NB4 (cell line): ENCODE measurements around the gene PDS5B.

ENCODE experiments used
- CTCF ChIP-seq: IDR thresholded peaks from one replicate; pipeline ENCODE4 v1.5.1; 2012; ENCODE audit warnings: low read depth, low read length
- MAX ChIP-seq: IDR thresholded peaks from 2 replicates; pipeline ENCODE4 v1.6.1; 2011; ENCODE audit warnings: low read depth, low read length
- MYC ChIP-seq: IDR thresholded peaks from 2 replicates; pipeline ENCODE4 v1.6.1; 2011; ENCODE audit warnings: low read depth, low read length
- POLR2A ChIP-seq: IDR thresholded peaks from 2 replicates; pipeline ENCODE4 v1.6.1; 2011; ENCODE audit warnings: mild to moderate bottlenecking; ENCODE audit not compliant: insufficient read length; ENCODE audit errors: extremely low read depth

- no peak for TF ChIP-seq MAX
- TF ChIP-seq CTCF: no peak
- TF ChIP-seq POLR2A: no peak
- TF ChIP-seq MYC: no peak
Observed at GRCh38 chr13:32642316-32642715, 56.1 kb downstream of the PDS5B start.
